HG02885 (cell line): ENCODE data around the gene AKNA.

Experiments used
- ATAC-seq: cut with Tn5 transposase; IDR thresholded peaks from one replicate; pipeline ENCODE4 v1.9.1; 2021; ENCODE audit warnings: mild to moderate bottlenecking; ENCODE audit not compliant: unreplicated experiment, poor library complexity

Gene AKNA

DNA sequence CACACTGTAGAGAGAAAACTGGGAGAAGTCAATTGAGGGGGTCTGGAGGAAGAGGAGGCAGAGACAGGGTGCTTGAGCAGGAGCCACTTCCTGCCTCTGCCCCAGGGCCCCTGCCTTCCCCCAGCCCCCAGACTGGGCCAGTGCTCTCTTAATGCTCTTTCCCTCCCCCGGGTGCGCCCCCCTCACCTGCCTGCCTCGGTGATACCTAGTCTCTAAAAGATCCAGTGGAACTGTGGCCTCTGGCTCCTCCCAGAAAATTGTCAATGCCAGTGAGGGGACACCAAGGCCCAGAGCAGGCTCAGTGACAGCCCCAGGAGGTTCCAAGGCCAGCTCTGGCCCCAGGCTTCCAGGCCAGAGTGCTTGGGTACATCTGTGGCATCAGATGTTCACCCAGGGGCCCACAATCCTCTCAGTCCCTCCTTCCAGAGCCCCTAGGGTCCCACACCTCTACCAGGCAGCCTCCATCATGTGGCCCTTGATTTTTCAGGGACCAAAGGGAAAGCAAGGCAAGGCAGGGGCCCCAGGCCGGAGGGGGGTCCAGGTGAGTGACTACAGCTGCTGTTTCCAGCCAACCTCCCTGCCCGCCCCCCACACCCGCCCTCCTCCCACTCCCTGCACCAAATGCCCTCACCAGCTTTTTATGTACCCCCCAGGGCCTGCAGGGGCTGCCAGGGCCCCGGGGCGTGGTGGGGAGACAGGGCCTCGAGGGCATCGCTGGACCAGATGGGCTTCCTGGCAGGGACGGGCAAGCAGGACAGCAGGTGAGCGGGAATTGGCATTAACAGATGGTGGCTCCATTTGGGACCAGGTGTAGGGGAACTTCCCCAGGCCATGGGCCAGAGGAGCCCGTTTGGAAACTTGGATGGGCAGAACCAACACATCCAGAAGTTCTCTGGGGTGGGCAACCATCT lies 98.0 kb downstream of the AKNA start:
- ATAC-seq, result no peak

DNA sequence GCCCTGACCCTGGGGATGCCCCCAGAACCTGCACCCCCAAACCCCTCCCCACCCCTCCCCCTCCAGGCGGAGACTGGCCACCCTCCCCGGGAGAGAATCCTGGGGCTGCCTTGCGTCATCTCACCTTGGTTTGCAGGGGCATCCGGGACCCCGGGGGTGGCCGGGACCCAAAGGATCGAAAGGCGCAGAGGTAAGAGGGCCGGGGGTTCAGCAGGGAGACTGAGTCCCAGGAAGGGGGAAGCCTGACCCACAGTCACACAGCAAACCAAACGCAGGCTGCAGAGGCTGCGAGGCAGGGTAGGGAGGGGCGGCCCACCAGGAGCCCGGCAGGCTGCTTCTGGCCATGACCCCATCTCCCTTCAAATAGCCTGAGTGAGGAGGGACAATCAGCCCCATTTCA lies 98.7 kb downstream of the AKNA start:
- no peak for ATAC-seq

GRCh38 chr9:114288193-114289091 lies 99.3 kb downstream of the AKNA start:
- ATAC-seq, result no peak

DNA sequence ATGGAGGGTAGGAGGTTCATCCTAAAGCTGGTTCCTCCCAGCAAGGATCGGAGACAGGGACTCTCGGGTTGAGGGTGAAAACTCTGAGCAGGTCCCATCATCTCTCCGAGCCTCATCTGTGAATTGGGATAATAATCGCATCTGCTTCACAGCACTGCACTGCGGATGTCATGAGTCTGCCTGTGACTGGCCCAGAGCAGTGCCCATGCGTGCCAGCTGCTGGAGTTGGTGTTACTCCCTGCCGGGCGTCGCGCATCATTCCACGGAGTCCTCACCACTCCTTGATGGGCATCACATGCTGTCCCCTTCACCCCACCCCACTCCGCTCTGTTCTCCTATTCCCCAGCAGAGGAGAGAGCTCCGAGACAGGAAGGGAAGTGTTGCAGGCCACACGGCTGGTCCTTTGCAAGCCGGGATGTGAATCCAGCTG lies 100.0 kb downstream of the AKNA start:
- ATAC-seq, result no peak

- ATAC-seq, result no peak
These were observed 100.6 kb downstream of the AKNA start for GRCh38 chr9:114287001-114287762.

- ATAC-seq, result no peak
These were observed 101.6 kb downstream of the AKNA start for GRCh38 chr9:114286146-114286679.

GRCh38 chr9:114285166-114285867 lies 102.5 kb downstream of the AKNA start:
- ATAC-seq, result no peak

DNA sequence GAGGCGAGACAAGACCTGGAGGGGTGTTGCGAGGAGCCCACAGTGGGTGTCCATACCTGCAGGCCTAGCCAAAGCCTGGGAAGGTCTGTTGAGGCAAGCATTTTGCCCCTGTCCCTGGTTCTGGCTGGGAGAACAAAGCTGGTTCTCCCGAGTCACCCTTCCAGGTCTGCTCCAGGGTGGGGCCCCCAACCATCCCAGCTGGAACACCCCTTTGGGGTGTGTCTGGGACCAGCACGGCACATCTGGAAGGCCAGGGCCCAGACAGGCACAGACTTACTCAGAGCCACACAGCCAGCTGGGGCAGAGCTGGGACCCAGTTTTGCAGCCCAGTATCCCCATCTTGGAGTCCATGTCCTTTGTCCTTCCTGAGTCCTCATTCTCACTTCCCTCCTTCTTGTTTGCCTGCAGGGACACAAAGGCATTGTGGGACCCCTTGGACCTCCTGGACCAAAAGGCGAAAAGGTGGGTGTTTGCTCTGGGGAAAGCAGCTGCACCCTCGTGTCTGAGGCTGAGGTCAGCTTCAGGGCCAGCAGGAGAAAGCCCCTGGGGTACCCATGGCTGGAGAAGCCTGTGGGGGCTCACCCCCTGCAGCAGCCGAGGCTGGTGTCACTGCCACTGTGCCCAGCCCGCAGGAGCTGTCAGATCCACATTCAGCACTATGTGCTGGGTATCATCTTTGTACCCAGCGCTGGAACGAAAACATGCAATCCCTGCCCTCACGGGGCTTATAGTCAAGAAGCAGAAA lies 103.3 kb downstream of the AKNA start:
- ATAC-seq, result no peak
